ENCODE data around the gene DNAH10. TPM values are rescaled to one million over a fixed set of nuclear protein-coding genes. Genes with fewer than 3 reads are reported as not detected.

DNAH10 gene
- total and polyA plus RNA-seq, 9 donors = 0.05 to 20.2 (median 0.72) TPM

DNA sequence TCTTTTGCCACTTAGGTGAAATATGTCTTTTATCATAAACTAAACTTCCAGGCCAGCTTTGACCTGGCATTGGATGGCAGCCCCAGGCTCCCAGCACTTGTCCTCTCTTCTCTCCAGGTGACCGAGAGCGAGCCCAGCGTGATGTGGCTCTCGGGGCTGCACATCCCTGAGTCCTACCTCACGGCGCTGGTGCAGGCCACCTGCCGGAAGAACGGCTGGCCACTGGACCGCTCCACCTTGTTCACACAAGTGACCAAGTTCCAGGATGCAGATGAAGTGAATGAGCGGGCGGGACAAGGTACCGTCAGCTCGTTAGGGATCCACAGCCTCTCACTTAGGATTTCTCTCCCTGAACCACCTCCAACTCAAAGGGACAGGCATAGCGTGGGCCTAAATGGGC is 171.1 kb downstream of the DNAH10 start:
- no peak for DNase-seq
- no peak for TF ChIP-seq EP300 (IDR thresholded peaks at IDR 0.05)
- no peak for TF ChIP-seq POLR2A (IDR thresholded peaks at IDR 0.05)
- TF ChIP-seq, protein P1, sequence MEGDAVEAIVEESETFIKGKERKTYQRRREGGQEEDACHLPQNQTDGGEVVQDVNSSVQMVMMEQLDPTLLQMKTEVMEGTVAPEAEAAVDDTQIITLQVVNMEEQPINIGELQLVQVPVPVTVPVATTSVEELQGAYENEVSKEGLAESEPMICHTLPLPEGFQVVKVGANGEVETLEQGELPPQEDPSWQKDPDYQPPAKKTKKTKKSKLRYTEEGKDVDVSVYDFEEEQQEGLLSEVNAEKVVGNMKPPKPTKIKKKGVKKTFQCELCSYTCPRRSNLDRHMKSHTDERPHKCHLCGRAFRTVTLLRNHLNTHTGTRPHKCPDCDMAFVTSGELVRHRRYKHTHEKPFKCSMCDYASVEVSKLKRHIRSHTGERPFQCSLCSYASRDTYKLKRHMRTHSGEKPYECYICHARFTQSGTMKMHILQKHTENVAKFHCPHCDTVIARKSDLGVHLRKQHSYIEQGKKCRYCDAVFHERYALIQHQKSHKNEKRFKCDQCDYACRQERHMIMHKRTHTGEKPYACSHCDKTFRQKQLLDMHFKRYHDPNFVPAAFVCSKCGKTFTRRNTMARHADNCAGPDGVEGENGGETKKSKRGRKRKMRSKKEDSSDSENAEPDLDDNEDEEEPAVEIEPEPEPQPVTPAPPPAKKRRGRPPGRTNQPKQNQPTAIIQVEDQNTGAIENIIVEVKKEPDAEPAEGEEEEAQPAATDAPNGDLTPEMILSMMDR (IDR thresholded peaks at IDR 0.05) = no peak
- H3K27me3 ChIP-seq = no peaks in the 10 kb centered on the region
- H3K36me3 ChIP-seq = no peaks in the 10 kb centered on the region
- no peaks in the 10 kb centered on the region for H3K9me3 ChIP-seq
- H3K4me3 ChIP-seq = no peak overlapping the region
- 93 to 94% (median 94%) methylated on average over 14 of the region's 14 CpGs for WGBS, 3 donors
- H3K4me1 ChIP-seq (ENCODE audit: insufficient read depth) = no peaks in the 10 kb centered on the region
- no peak overlapping the region for H3K27ac ChIP-seq
- intact Hi-C loops (cut with DNase I) = no loop called here

DNA sequence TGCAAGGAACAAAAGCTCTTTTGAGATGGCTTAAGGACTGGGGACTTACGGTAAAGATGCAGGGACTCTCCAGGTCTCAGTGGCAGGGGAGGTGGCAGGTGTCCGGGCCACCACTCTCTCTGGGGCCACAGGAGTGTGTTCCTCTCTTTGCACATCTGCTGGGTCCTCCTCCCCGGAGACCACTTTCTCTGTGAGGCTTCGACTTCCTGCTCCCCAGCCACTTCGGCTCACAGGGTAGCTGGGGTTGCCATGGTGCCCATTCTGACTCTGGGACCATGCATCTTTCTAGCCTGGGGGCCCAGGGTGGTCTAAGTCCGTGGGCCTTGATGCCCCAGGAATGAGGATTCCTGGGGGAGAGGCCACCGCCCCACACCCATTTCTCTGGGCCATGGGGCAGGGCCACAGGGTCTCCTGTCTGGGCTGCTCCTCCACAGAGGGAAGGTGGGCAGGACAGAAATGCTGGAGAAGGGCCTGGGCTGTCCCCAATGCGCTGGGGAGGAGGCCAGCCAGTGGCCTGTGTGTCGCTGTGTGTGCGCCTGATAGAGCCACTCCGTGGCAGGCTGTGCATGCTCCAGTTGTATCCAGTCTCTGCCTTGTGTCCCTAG is 172.0 kb downstream of the DNAH10 start:
- 82 to 87% (median 86%) methylated on average over 11 of the region's 11 CpGs for WGBS, 3 donors
- Histone ChIP-seq H3K27me3 (no peaks in the 10 kb centered on the region), H3K27ac (no peak overlapping the region), H3K4me1 (ENCODE audit: insufficient read depth) (no peaks in the 10 kb centered on the region), H3K9me3 (no peaks in the 10 kb centered on the region), H3K36me3 (no peaks in the 10 kb centered on the region), H3K4me3 (no peak overlapping the region)
- intact Hi-C loops (cut with DNase I) = no loop called here
- no peak for DNase-seq
- no peak for TF ChIP-seq POLR2A (IDR thresholded peaks at IDR 0.05)
- TF ChIP-seq, protein P1 (IDR thresholded peaks at IDR 0.05) = no peak
- no peak for TF ChIP-seq EP300 (IDR thresholded peaks at IDR 0.05)

DNA sequence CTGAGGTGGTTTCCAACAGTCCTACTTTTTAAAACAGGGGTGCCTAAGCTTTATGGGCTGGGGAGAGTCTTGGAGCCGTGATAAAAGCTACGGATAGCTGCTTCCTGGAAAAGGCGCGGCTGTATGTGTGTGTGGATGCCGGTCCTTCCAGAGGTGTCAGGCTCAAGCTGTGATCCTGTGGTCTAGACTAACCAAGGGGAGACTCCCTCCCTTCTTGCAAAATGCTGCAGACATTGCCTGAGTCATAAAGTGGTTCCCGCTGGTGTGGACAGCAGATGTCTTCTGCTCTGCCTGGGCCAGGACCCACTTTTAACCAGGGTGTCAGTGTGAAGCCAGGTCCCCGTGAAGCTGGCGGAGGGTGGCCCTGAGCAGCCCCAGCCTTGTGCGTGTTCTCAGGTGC is 172.7 kb downstream of the DNAH10 start:
- no peaks in the 10 kb centered on the region for H3K9me3 ChIP-seq
- H3K36me3 ChIP-seq = no peaks in the 10 kb centered on the region
- H3K27me3 ChIP-seq = no peaks in the 10 kb centered on the region
- DNase-seq = no peak
- no peaks in the 10 kb centered on the region for H3K4me1 ChIP-seq (ENCODE audit: insufficient read depth)
- WGBS, 3 donors = 77 to 85% (median 78%) methylated on average over 9 of the region's 9 CpGs
- intact Hi-C loops (cut with DNase I) = no loop called here
- no peak overlapping the region for H3K27ac ChIP-seq
- no peak for TF ChIP-seq POLR2A (IDR thresholded peaks at IDR 0.05)
- no peak for TF ChIP-seq EP300 (IDR thresholded peaks at IDR 0.05)
- TF ChIP-seq, protein P1 (IDR thresholded peaks at IDR 0.05) = no peak
- H3K4me3 ChIP-seq = no peak overlapping the region

DNA sequence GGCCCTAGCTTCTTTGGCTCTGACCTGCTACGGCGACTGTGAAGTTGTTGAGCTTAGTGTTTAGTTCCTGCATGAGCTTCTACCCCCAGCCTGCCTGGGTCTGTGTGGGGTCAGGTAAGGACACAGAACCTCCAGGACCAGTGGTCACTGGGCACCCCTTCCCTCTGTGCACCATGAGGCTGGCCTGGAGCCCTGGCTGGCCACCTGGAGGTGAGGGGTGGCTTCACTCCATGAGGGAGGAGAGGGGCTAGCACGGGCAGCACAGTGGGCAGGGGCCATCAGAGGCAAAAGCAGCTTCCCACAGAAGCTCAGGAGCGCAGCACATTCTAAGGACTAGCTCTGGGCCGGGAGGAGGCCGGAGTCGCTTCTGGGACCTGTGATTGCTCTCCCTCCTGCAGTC is 173.9 kb downstream of the DNAH10 start:
- H3K27me3 ChIP-seq = no peaks in the 10 kb centered on the region
- intact Hi-C loops (cut with DNase I) = no loop called here
- DNase-seq = no peak
- 82 to 91% (median 86%) methylated on average over 7 of the region's 7 CpGs for WGBS, 3 donors
- no peaks in the 10 kb centered on the region for H3K9me3 ChIP-seq
- no peaks in the 10 kb centered on the region for H3K4me1 ChIP-seq (ENCODE audit: insufficient read depth)
- no peak overlapping the region for H3K4me3 ChIP-seq
- H3K36me3 ChIP-seq = no peaks in the 10 kb centered on the region
- no peak for TF ChIP-seq POLR2A (IDR thresholded peaks at IDR 0.05)
- TF ChIP-seq, protein P1 (IDR thresholded peaks at IDR 0.05) = no peak
- no peak for TF ChIP-seq EP300 (IDR thresholded peaks at IDR 0.05)
- no peak overlapping the region for H3K27ac ChIP-seq
